ENCODE data around the gene CNOT6.

DNA sequence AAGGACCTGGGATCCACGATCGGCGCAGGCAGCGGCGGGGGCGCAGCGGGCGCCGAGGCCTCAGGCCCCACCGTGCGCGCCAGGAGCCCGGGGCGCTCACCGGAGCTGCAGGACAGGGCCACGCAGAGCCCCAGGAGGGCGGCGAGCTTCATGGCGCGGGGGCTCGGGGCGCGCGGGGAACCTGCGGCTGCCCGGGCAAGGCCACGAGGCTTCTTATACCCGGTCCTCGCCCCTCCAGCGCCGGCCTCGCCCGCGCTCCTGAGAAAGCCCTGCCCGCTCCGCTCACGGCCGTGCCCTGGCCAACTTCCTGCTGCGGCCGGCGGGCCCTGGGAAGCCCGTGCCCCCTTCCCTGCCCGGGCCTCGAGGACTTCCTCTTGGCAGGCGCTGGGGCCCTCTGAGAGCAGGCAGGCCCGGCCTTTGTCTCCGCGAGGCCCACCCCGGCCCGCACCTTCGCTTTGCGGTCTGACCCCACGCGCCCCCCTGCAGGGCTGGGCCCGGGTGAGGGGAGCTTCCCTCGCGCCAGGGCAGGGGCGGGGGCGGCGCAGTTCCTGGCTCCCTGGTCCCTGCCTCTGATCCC, 97.2 kb downstream of the CNOT6 start, which contains the start of gene SCGB3A1:
- no peak for TF ChIP-seq EZH2 (IDR thresholded peaks at IDR 0.05)
- TF ChIP-seq ZFX (IDR thresholded peaks at IDR 0.05), result no peak
- no peak for TF ChIP-seq FOSL1 (IDR thresholded peaks at IDR 0.05; ENCODE audit: low read depth)
- no peak for TF ChIP-seq RAD21 (IDR thresholded peaks at IDR 0.05; ENCODE audit: low read depth)
- TF ChIP-seq, protein P1, sequence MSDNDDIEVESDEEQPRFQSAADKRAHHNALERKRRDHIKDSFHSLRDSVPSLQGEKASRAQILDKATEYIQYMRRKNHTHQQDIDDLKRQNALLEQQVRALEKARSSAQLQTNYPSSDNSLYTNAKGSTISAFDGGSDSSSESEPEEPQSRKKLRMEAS (IDR thresholded peaks at IDR 0.05), result no peak
- TF ChIP-seq, protein P2, sequence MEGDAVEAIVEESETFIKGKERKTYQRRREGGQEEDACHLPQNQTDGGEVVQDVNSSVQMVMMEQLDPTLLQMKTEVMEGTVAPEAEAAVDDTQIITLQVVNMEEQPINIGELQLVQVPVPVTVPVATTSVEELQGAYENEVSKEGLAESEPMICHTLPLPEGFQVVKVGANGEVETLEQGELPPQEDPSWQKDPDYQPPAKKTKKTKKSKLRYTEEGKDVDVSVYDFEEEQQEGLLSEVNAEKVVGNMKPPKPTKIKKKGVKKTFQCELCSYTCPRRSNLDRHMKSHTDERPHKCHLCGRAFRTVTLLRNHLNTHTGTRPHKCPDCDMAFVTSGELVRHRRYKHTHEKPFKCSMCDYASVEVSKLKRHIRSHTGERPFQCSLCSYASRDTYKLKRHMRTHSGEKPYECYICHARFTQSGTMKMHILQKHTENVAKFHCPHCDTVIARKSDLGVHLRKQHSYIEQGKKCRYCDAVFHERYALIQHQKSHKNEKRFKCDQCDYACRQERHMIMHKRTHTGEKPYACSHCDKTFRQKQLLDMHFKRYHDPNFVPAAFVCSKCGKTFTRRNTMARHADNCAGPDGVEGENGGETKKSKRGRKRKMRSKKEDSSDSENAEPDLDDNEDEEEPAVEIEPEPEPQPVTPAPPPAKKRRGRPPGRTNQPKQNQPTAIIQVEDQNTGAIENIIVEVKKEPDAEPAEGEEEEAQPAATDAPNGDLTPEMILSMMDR (IDR thresholded peaks at IDR 0.05 in 2 of 3, conservative IDR thresholded peaks at IDR 0.05 in 1 of 3; ENCODE audit: borderline replicate concordance in 1 of 3, insufficient read depth in 1 of 3, low read depth in 2 of 3, low read length in 2 of 3), result no peak

All from HCT116 (cell line).